GM18870 (cell line): ENCODE measurements around the gene GSTM1.
"Not testable (repeated sequence)": the region's sequence is repeated elsewhere in the genome, so short reads cannot be mapped to it uniquely, and the experiment has no call there.

Source experiments
- ATAC-seq: cut with Tn5 transposase; IDR thresholded peaks from one replicate; pipeline ENCODE4 v1.9.1; 2021; ENCODE audit warnings: moderate library complexity; ENCODE audit not compliant: unreplicated experiment

GSTM1 gene

DNA sequence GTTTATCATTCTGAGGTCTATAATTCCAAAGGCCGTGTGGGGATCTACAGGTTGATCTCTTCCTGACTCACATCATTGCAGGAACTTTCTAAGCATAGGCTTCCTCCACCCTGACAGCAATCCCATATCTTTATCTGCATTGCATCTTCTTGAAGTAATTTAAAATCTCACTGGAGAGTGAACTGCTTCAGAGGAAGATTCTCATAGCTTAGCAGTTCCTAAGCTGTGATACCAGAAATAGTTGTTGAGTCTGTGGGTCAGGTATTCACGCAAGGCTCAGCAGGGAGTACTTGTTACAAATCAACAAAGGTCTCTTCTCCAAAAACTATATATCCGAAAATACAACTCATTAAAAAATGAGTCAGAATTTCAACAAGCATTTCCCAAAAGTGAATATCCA is 7.5 kb downstream of the GSTM1 start:
- ATAC-seq, result not testable (repeated sequence)

GRCh38 chr1:109697066-109697465 is 9.4 kb downstream of the GSTM1 start:
- no peak for ATAC-seq

- not testable (repeated sequence) for ATAC-seq
Observed at GRCh38 chr1:109697861-109698260, 10.2 kb downstream of the GSTM1 start.

DNA sequence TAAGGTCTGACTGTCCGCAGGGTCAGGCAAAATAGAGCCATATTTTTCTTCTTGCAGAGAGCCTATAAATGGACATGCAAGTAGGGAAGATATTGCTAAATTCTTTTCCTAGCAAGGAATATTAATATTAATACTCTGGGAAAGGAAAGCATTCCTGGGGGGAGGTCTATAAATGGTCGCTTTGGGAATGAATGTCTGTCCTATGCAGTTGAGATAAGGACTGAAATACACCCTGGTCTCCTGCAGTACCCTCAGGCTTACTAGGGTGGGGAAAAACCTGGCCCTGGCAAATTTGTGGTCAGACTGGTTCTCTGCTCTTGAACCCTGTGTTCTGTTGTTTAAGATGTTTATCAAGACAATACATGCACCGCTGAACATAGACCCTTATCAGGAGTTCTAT is 15.3 kb downstream of the GSTM1 start:
- ATAC-seq, result not testable (repeated sequence)

DNA sequence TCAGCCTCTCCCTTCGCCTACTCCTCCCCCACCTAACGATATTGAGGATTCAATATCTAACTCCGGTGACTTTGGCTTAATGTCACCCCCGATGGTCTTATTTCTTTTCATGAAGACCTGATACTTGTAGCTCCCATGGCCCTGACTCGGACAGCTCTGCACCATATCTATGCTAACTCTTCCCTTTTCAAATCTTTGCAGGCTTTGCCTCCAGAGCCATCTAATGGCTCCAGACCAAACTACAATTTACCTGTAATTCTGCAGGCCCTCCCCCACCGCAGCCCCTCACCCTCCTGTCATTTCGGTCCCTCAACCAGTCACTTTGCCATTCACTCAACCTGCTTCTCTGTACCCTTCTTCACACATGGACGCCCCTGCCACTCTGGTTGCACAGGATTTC is 16.6 kb downstream of the GSTM1 start:
- no peak for ATAC-seq

DNA sequence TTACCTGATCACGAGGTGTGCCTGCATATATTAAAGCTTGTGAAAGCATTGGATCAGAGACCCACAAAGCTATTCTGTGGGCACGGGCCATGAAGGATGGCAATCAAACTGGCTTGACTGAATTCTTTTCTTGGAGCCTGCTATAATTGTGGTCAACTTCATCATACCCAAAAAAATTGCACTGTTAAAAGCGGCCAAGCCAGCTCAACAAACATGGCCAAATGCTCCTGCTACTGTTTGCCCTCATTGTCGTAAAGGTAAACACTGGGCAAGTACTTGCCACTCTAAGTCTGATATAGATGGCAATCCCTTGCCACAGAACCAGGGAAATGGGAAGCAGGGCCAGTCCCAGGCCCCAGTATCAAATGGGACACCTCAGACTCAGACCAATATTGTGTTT is 17.8 kb downstream of the GSTM1 start:
- ATAC-seq, result no peak

- ATAC-seq, result not testable (repeated sequence)
Observed at GRCh38 chr1:109708949-109709348, 21.3 kb downstream of the GSTM1 start.

DNA sequence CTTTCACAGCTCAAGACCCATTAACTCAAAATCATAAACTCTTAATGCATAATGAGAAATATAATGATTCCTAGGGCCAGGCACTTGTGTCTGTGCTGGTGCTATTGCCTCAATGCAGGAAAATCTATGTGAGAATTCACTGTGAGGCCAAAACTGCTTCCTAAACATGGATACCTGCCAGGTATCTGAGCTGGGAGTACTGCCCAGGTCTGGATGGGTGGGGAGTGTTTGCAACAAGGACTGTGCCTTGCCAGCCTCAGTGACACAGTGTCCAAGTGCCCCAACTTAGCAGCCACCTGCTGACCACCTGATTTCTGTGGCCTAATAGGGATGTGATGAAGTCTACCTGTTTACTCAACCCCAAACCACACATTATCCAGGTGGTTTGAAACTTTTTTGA is 22.2 kb downstream of the GSTM1 start:
- ATAC-seq, result not testable (repeated sequence)

GRCh38 chr1:109711593-109712320 is 24.1 kb downstream of the GSTM1 start, which contains the start of gene GSTM5:
Gene GSTM5, plus strand, starts transcription at chr1:109712251. Its CDS starts 62 bp downstream, at chr1:109712313.
- not testable (repeated sequence) for ATAC-seq

DNA sequence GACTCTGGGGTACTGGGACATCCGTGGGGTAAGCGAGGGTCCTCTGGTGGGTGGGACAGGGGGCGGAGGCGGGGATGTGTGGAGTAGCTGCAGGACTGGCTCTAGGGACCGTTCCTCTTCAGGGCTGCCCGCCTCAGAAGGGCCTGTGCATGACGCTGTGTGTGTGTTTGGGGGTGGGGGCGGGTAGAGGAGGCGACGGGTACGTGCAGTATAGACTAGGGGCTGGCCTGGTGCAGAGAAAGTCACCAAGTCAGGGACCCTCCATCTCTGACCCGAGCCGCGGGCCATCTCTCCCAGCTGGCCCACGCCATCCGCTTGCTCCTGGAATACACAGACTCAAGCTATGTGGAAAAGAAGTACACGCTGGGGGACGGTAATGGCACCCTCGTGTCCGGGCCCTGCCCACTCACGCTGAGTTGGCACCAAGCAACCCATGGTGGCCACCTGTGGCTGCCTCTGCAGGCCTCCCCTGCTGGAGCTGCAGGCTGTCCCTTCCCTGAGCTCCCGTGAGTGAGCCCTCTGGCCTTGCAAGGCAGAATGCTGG is 24.8 kb downstream of the GSTM1 start:
- no peak for ATAC-seq

- no peak for ATAC-seq
Observed at GRCh38 chr1:109713636-109714035, 26.0 kb downstream of the GSTM1 start.

DNA sequence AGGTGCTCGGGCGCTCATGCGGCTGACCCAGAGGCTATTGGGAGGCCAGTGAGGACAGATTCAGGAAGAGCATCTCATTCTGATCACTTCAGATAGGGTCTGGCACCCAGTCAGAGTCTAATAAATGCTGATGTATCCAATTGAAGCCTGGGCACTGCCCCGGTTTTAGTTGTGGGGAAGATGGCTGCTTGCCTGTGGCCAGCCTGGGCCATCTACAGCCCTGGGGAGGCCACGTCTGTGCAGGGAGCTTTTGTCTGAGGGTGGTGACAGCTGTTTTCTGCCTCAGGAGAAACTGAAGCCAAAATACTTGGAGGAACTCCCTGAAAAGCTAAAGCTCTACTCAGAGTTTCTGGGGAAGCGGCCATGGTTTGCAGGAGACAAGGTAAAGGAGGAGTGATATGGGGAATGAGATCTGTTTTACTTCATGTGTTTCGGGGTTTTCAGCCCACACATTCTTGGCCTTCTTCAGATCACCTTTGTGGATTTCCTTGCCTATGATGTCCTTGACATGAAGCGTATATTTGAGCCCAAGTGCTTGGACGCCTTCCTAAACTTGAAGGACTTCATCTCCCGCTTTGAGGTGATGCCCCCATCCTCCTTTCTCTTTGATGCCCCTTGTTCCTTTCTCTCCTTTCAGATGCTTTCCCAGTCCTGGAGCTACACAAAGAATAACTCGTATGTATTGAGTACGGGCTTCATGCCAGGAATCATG is 27.2 kb downstream of the GSTM1 start:
- no peak for ATAC-seq

DNA sequence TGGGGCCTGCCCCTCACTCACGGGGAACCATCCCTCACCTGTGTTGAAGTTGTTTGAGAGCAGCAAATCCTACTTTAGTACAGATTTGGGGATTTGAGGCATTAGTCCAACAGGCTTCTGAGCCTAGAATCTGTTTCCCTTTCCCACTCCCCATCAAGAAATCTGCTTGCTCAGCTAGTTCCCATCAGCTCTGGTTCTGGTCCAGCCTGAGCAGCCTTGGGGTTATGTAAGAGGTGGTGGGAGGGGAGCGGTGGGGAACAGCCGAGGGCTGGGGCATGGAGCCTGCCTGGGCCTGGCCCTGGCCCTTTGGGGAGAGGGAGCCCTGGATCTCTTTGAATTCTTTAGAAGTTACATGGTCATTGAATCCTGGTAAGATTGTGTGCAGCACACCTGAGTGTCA is 28.5 kb downstream of the GSTM1 start:
- no peak for ATAC-seq

- no peak for ATAC-seq
Observed at GRCh38 chr1:109716570-109717090, 29.0 kb downstream of the GSTM1 start.

DNA sequence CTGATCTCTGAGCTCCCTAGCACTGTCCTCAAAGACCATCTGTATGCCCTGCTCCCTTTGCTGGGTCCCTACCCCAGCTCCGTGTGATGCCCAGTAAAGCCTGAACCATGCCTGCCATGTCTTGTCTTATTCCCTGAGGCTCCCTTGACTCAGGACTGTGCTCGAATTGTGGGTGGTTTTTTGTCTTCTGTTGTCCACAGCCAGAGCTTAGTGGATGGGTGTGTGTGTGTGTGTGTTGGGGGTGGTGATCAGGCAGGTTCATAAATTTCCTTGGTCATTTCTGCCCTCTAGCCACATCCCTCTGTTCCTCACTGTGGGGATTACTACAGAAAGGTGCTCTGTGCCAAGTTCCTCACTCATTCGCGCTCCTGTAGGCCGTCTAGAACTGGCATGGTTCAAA is 30.1 kb downstream of the GSTM1 start:
- no peak for ATAC-seq

- ATAC-seq, result no peak
Observed at GRCh38 chr1:109718495-109718894, 30.9 kb downstream of the GSTM1 start.

DNA sequence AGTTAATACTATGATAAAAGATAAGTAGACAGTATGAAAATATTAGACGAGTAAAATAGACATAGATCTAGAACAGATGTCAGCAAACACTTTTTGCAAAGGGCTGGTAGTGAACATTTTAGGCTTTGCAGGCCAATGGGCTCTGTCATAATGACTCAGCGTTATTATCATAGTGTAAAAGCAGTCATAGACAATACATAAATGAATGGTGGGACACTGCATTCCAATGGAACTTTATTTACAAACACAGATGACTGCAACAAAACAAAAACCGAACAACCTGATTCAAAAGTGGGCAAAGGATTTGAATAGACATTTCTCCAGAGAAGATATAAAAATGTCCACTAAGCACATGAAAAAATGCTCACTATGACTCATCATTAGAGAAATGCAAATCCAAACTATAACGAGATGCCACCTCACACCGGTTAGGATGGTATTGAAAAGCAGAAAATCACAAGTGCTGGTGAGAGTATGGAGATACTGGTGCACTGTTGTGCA is 31.8 kb downstream of the GSTM1 start:
- peak; percentile 63 for ATAC-seq

DNA sequence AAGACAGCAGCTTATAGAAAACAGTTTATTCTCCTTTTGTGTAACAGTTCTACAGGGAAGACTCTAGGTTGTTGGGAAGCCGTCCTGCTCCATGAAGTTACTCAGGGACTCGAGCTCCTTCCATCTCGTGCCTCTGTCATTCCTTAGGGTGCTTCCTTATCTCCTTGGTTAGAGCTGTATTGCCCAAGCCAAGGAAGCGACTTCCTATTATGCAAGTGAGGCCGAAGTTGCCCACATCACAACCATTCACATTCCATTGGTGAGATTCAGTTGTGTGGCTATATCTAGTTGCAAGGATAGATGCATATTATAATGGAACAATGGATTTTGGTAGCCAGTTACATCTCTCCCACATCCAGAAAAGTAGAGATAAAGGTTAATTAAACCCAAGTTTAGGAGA is 33.4 kb downstream of the GSTM1 start:
- no peak for ATAC-seq

DNA sequence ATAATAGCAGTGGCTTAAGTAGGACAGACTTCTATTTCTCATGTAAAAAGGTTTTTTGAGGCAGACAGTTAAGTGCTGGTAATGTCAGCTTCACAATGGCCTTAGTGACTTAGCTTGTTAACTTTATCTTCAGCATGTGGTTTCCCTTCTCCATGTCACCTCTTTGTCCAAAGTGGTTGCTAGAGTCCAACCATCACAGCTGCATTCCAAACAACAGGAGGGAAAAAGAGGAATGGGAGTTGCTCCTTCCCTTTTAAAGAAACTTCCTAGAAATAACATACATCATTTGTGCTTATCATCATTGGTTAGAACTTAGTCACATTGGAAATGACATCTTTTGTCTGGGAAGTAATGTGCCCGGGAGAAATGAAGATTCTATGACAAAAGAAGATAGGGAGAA is 34.4 kb downstream of the GSTM1 start:
- ATAC-seq, result no peak

DNA sequence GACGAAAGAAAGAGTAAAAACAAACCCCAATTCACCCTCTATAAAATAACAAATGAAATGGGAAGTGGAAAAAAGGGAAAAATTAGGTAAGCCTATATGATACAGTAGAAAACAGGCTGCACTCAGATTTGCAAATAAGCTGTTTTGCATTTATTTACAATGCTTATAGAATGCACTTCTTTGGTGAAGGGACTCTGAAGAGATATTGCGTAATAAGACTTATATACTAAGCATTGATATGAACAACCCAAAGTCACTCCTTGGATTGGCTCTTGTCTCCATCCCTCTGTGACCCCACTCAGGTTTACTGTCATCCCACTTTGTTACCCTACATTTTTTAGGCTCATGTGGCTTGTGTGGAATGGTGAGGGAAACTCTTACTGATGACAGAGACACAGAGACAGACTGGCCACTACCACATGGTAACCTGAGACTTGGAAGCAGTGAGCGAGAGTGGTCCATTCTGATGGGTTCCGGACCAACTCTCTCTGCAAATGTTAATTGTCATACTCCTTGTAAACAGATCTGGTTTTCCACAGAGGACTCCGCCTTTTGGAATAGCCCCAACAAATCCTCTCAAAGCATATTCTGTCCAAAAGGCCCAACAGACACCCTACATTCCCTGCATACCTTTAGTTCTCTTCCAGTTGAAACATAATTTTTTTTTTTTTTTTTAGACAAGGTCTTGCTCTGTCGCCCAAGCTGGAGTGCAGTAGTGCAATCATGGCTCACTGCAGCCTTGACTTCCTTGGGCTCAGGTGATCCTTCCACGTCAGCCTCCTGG is 35.5 kb downstream of the GSTM1 start:
- ATAC-seq, result no peak

- ATAC-seq, result no peak
Observed at GRCh38 chr1:109724933-109725332, 37.3 kb downstream of the GSTM1 start.
